Endothelial cell (in vitro differentiated cells): ENCODE measurements around the gene FRK. TPM values are rescaled to one million over a fixed set of nuclear protein-coding genes. Genes with fewer than 3 reads are reported as not detected.

Source experiments
- DNase-seq: peaks from one replicate; pipeline ENCODE4 v3.0.0; 2021; ENCODE audit warnings: low spot score
- H3K27ac Mint-ChIP-seq: one replicate; pipeline ENCODE4 v1.8.0; 2021; ENCODE audit warnings: mixed read lengths, inconsistent platforms; ENCODE audit not compliant: unreplicated experiment
- H3K27me3 Mint-ChIP-seq: one replicate; pipeline ENCODE4 v1.8.0; 2021; ENCODE audit warnings: mild to moderate bottlenecking, moderate library complexity, mixed read lengths, inconsistent platforms; ENCODE audit not compliant: unreplicated experiment
- H3K36me3 Mint-ChIP-seq: one replicate; pipeline ENCODE4 v1.8.0; 2021; ENCODE audit warnings: mild to moderate bottlenecking, low read depth, mixed read lengths, inconsistent platforms; ENCODE audit not compliant: unreplicated experiment
- H3K4me1 Mint-ChIP-seq: one replicate; pipeline ENCODE4 v1.8.0; 2021; ENCODE audit warnings: mild to moderate bottlenecking, mixed read lengths, inconsistent platforms; ENCODE audit not compliant: unreplicated experiment
- H3K4me3 Mint-ChIP-seq: one replicate; pipeline ENCODE4 v1.8.0; 2021; ENCODE audit warnings: mild to moderate bottlenecking, mixed read lengths, inconsistent platforms; ENCODE audit not compliant: unreplicated experiment
- H3K9me3 Mint-ChIP-seq: one replicate; pipeline ENCODE4 v1.8.0; 2021; ENCODE audit warnings: mixed read lengths, inconsistent platforms; ENCODE audit not compliant: unreplicated experiment
- total RNA-seq: library from RNA; stranded (reverse); fragmentation: NEBNext Ultra II Directional; extraction: Animal tissue kit (Norgen Biotek cat#: 25700); gene quantifications from one replicate; pipeline ENCODE4 v1.2.1, GENCODE V29; 2021; ENCODE audit not compliant: unreplicated experiment
- TF ChIP-seq, protein P1 (sequence below): fragments of 200-600 bp; sonication (generic); IDR thresholded peaks from one replicate; pipeline ENCODE4 v1.5.0; 2021; ENCODE audit warnings: antibody characterized with exemption; ENCODE audit not compliant: unreplicated experiment

Gene FRK
- total RNA-seq, 1 donor from 2014 or later, result 0.08 TPM

DNA sequence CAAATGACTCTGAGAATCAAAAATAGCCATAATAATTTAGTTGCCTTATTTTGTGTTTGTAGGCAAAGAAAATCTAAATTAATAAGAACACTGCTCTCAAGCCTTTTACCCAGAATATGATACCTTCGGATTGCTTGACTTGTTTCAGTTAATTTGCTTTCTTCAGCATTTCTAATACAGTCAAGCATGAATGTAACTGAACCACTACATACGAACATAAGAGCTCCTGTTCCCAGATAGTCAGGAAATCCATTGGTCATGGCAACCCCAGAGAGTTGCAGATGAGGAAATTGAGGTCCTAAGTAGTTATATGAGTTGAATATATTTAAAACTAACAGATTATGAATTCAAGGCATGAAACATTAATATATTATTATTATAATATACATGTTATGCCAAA, 2.9 kb downstream of the FRK start:
- H3K4me1 Mint-ChIP-seq, result no peaks in the 10 kb centered on the region
- DNase-seq, result no peak

DNA sequence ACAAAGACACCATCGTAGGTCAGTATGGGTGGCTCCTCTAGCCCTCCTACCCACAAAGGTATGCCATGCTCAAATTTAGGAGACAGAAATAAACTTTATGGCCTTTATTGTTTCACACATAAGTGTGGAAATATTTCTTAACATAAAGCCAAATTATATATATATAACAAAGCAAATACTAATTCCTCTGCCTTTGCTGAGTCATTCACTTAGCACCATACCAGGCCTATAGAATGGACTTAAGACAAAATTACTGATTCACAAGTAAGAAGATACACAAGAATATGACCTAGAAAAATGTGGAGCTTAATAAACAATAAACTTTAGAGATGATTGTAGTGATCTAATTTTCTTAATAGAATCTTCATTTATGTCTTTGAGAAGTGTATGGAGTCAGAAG, 5.2 kb downstream of the FRK start:
- no peaks in the 10 kb centered on the region for H3K9me3 Mint-ChIP-seq
- H3K4me1 Mint-ChIP-seq, result no peaks in the 10 kb centered on the region
- no peak overlapping the region for H3K4me3 Mint-ChIP-seq
- H3K27ac Mint-ChIP-seq, result no peak overlapping the region
- no peaks in the 10 kb centered on the region for H3K27me3 Mint-ChIP-seq
- H3K36me3 Mint-ChIP-seq, result no peaks in the 10 kb centered on the region
- no peak for DNase-seq
- TF ChIP-seq, protein P1, sequence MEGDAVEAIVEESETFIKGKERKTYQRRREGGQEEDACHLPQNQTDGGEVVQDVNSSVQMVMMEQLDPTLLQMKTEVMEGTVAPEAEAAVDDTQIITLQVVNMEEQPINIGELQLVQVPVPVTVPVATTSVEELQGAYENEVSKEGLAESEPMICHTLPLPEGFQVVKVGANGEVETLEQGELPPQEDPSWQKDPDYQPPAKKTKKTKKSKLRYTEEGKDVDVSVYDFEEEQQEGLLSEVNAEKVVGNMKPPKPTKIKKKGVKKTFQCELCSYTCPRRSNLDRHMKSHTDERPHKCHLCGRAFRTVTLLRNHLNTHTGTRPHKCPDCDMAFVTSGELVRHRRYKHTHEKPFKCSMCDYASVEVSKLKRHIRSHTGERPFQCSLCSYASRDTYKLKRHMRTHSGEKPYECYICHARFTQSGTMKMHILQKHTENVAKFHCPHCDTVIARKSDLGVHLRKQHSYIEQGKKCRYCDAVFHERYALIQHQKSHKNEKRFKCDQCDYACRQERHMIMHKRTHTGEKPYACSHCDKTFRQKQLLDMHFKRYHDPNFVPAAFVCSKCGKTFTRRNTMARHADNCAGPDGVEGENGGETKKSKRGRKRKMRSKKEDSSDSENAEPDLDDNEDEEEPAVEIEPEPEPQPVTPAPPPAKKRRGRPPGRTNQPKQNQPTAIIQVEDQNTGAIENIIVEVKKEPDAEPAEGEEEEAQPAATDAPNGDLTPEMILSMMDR, result no peak

More for the DNA sequence above, 2.9 kb downstream of the FRK start:
- Mint-ChIP-seq H3K27me3 (no peaks in the 10 kb centered on the region), H3K36me3 (no peaks in the 10 kb centered on the region), H3K27ac (no peak overlapping the region), H3K9me3 (no peaks in the 10 kb centered on the region), H3K4me3 (no peak overlapping the region)
- TF ChIP-seq, protein P1, result no peak

DNA sequence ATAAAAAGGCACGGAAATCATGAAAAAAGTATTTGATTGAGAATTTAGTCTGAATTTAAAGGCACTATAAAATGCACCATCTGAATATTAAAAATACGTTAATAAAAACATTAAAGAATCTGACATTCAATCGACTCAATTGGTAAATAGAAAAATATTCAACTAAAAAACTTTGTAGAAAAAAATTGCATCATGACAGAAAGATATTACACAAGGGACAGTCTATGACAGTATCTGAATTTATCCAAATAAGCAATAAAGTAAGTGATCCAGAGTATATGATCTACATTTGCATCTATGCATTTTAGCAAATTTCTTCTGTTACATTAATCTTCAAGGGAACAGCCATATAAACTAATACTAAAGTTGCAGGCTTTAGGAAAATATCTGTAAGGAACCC, 9.4 kb downstream of the FRK start:
- Mint-ChIP-seq H3K27me3 (peaks cover 1% of the 10 kb centered on the region), H3K27ac (no peak overlapping the region), H3K9me3 (no peaks in the 10 kb centered on the region), H3K4me1 (no peaks in the 10 kb centered on the region), H3K4me3 (no peak overlapping the region), H3K36me3 (no peaks in the 10 kb centered on the region)
- DNase-seq, result no peak
- TF ChIP-seq, protein P1, result no peak

DNA sequence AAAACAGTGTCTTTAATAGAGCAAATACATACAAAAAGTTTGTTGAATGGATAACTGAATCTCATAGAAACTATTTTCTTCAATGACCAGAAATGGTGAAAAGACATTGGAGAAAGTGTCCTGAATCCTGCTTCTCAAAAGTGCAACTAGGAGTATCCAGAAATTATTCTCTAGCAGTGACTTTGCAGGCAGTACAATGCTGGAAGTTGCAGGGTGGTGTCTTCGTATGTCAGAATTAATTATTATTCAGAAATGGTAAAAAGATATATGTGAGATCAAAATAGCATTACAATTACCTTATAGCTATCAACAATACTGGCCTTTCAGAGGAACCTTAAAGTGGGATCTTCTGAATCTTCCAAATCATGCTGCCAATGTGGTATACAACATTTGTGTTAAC, 10.0 kb downstream of the FRK start:
- H3K4me1 Mint-ChIP-seq, result no peaks in the 10 kb centered on the region
- peaks cover 1% of the 10 kb centered on the region for H3K27me3 Mint-ChIP-seq
- no peak overlapping the region for H3K27ac Mint-ChIP-seq
- H3K9me3 Mint-ChIP-seq, result no peaks in the 10 kb centered on the region
- H3K36me3 Mint-ChIP-seq, result no peaks in the 10 kb centered on the region
- no peak overlapping the region for H3K4me3 Mint-ChIP-seq
- no peak for DNase-seq
- TF ChIP-seq, protein P1, result no peak

DNA sequence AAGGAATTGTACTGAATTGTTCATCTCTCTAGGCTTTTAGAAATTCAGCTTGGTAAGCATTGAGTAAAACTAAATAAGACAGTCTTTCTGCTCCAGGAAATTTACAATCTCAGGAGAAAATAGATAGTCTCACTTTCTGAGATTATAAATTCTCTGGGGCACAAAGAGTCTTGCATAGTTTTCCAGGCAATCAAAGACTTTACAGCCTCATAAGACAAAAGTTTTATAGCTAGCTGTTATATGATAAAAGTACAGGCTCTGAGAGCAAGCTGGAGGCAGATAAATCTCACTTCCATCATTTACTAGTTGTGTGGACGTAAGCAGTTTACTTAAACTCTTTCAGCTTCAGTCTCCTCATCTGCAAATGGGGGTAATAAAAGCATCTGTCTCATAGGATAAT, 11.4 kb downstream of the FRK start:
- H3K27ac Mint-ChIP-seq, result no peak overlapping the region

More for the DNA sequence above, 11.4 kb downstream of the FRK start:
- TF ChIP-seq, protein P1, result no peak
- no peak for DNase-seq
- H3K27me3 Mint-ChIP-seq, result peaks cover 3% of the 10 kb centered on the region
- no peaks in the 10 kb centered on the region for H3K4me1 Mint-ChIP-seq
- no peaks in the 10 kb centered on the region for H3K36me3 Mint-ChIP-seq
- no peaks in the 10 kb centered on the region for H3K9me3 Mint-ChIP-seq
- no peak overlapping the region for H3K4me3 Mint-ChIP-seq
